ENCODE measurements around the gene ASCC2. TPM values are rescaled to one million over a fixed set of nuclear protein-coding genes. Genes with fewer than 3 reads are reported as not detected.
A peak's percentile ranks its signal among the peaks of the same experiment; 100 is the strongest.

Gene ASCC2
- total and polyA plus RNA-seq, 2 of the 4 experiments (the other 2 are of a cell fraction): 40.0 to 62.2 TPM

GRCh38 chr22:29753808-29754657 lies 84.0 kb downstream of the ASCC2 start:
- ChIA-PET CTCF (no interaction called here), POLR2A (ENCODE audit: unreplicated experiment) (no interaction called here)
- intact Hi-C loops (cut with micrococcal nuclease): no loop called here
- no peak overlapping the region for H3K14ac ChIP-seq (replicated peaks; ENCODE audit: low read depth, low read length)
- H4K20me1 ChIP-seq (ENCODE audit: insufficient read depth, low read length): no peaks in the 10 kb centered on the region; the same call in 1 of the 2 replicates
- no peak overlapping the region for H2AK5ac ChIP-seq (ENCODE audit: low read depth, low read length)
- no peaks in the 10 kb centered on the region for H3K9me3 ChIP-seq (ENCODE audit: control insufficient read depth, insufficient read depth, low read length)
- H3K9me1 ChIP-seq (ENCODE audit: insufficient read depth, low read length): peaks cover 10% of the 10 kb centered on the region; the same call in 1 of the 2 replicates
- H3K56ac ChIP-seq (ENCODE audit: extremely low read depth, insufficient read depth, low read length): no peak overlapping the region
- H3K4me1 ChIP-seq (ENCODE audit: control insufficient read depth, insufficient read depth, low read length): no peaks in the 10 kb centered on the region
- H3K4me2 ChIP-seq (ENCODE audit: low read depth, low read length): no peak overlapping the region
- no peak overlapping the region for H3K9ac ChIP-seq (ENCODE audit: low read depth, low read length)
- no peak overlapping the region for H4K5ac ChIP-seq (ENCODE audit: low read depth, low read length)
- dilution Hi-C loops (cut with HindIII; ENCODE audit: low sequenced_read_pairs, unreplicated experiment): no loop called here
- in situ Hi-C loops (cut with MboI; ENCODE audit: low sequenced_read_pairs): no loop called here
- no peak overlapping the region for H3K4ac ChIP-seq (ENCODE audit: low read depth, low read length)
- no peak overlapping the region for H4K8ac ChIP-seq (ENCODE audit: low read depth in 2 of 2, low read length in 2 of 2)
- H3K18ac ChIP-seq (ENCODE audit: low read depth, low read length): no peak overlapping the region
- H3K23ac ChIP-seq (ENCODE audit: low read depth, low read length): no peak overlapping the region
- H2BK15ac ChIP-seq (ENCODE audit: low read depth, low read length): no peak overlapping the region
- no peak overlapping the region for H2BK5ac ChIP-seq (ENCODE audit: low read depth, low read length, poor library complexity, severe bottlenecking)
- no peak overlapping the region for H2BK120ac ChIP-seq (ENCODE audit: low read depth, low read length)
- ATAC-seq (ENCODE audit: low read depth) (no peak), DNase-seq (no peak)
- TF ChIP-seq NFE2L2 (IDR thresholded peaks at IDR 0.05; ENCODE audit: low read depth, low read length): no peak
- BruUV-seq (replicated peaks): no TSS peak
- H2BK20ac ChIP-seq (ENCODE audit: low read depth, low read length): no peak overlapping the region
- 84% methylated on average over 8 of the region's 16 CpGs; no CpG with 5 or more reads in 1 of the 2 experiments for WGBS, 2 experiments (ENCODE audit: extremely low coverage in 2 of 2, insufficient read length in 1 of 2)
- peaks cover 13 to 22% of the 10 kb centered on the region in 2 experiments; a peak in 3 of 4 replicates for H3K79me1 ChIP-seq (ENCODE audit: low read depth in 1 of 2, low read length in 2 of 2)
- H2AK9ac ChIP-seq (replicated peaks; ENCODE audit: low read depth, low read length, poor library complexity): peak overlapping the region; percentile 31
- H4K91ac ChIP-seq (ENCODE audit: insufficient read depth, low read depth, low read length): no peak overlapping the region
- peaks cover 5% of the 10 kb centered on the region; the same call in 1 of the 2 replicates for H3K36me3 ChIP-seq (ENCODE audit: control insufficient read depth, insufficient read depth, low read length)
- H2AFZ ChIP-seq (replicated peaks; ENCODE audit: low read length, poor library complexity): no peak overlapping the region
- no peak overlapping the region for H3K4me3 ChIP-seq (ENCODE audit: insufficient read depth, low read depth, low read length)
- no peak overlapping the region for H3K27ac ChIP-seq (ENCODE audit: insufficient read depth, low read length)
- H3K27me3 ChIP-seq (ENCODE audit: control insufficient read depth, insufficient read depth, low read length): no peaks in the 10 kb centered on the region

All from IMR-90 (cell line).